MCF 10A (cell line): ENCODE measurements around the gene LIN54. TPM values are rescaled to one million over a fixed set of nuclear protein-coding genes. Genes with fewer than 3 reads are reported as not detected.
"Not testable (repeated sequence)": the region's sequence is repeated elsewhere in the genome, so short reads cannot be mapped to it uniquely, and the experiment has no call there.

ENCODE experiments used
- BruUV-seq: library from RNA; stranded (reverse); fragments of 400-500 nt; replicated peaks from 2 replicates; lab custom pipeline; 2021; lab: Mats Ljungman, UMichigan
- CTCF ChIA-PET: fragments of 300-600 bp; sonication (Branson Sonifier 250); formaldehyde crosslinking; extraction: SDS; loops from one replicate; lab custom pipeline; 2021; ENCODE audit warnings: antibody characterized with exemption, inconsistent platforms; lab: Yijun Ruan, JAX
- POLR2A ChIA-PET: fragments of 300-600, 350-650 bp; sonication (Branson Sonifier 250); formaldehyde crosslinking; extraction: SDS; loops from one replicate; lab custom pipeline; 2020; ENCODE audit warnings: antibody characterized with exemption, inconsistent platforms; lab: Yijun Ruan, JAX
- DNase-seq: peaks from one replicate; pipeline ENCODE4 v3.0.0-alpha.2; 2018; ENCODE audit not compliant: unreplicated experiment
- H3K27ac Mint-ChIP-seq: one replicate; pipeline ENCODE4 v1.8.0; 2022; ENCODE audit warnings: mild to moderate bottlenecking, low read depth, mixed read lengths; ENCODE audit not compliant: unreplicated experiment
- H3K27me3 Mint-ChIP-seq: one replicate; pipeline ENCODE4 v1.8.0; 2022; ENCODE audit warnings: mixed read lengths; ENCODE audit not compliant: insufficient read depth, unreplicated experiment
- H3K36me3 Mint-ChIP-seq: one replicate; pipeline ENCODE4 v1.8.0; 2022; ENCODE audit warnings: mild to moderate bottlenecking, moderate library complexity, mixed read lengths; ENCODE audit not compliant: insufficient read depth, unreplicated experiment
- H3K4me1 Mint-ChIP-seq: one replicate; pipeline ENCODE4 v1.8.0; 2022; ENCODE audit warnings: mixed read lengths; ENCODE audit not compliant: insufficient read depth, unreplicated experiment
- H3K4me3 Mint-ChIP-seq: one replicate; pipeline ENCODE4 v1.8.0; 2022; ENCODE audit warnings: mild to moderate bottlenecking, moderate library complexity, mixed read lengths; ENCODE audit not compliant: unreplicated experiment
- H3K9me3 Mint-ChIP-seq: one replicate; pipeline ENCODE4 v1.8.0; 2022; ENCODE audit warnings: mixed read lengths; ENCODE audit not compliant: unreplicated experiment
- intact Hi-C: fragments of 100-400 bp; cut with micrococcal nuclease; formaldehyde crosslinking; loops from 2 replicates; pipeline ENCODE4 v1.14.1; 2022
- total RNA-seq: library from RNA; stranded (reverse); gene quantifications from 2 replicates; pipeline ENCODE4 v1.2.3, GENCODE V29; 2022
- TF ChIP-seq, protein P1 (sequence below): fragments of 200-600 bp; IDR thresholded peaks from one replicate; pipeline ENCODE4 v1.8.0; 2022; ENCODE audit warnings: antibody characterized with exemption, mild to moderate bottlenecking; ENCODE audit not compliant: unreplicated experiment

The LIN54 gene
- total RNA-seq, 1 experiment from 2014 or later, result 16.0 TPM

DNA sequence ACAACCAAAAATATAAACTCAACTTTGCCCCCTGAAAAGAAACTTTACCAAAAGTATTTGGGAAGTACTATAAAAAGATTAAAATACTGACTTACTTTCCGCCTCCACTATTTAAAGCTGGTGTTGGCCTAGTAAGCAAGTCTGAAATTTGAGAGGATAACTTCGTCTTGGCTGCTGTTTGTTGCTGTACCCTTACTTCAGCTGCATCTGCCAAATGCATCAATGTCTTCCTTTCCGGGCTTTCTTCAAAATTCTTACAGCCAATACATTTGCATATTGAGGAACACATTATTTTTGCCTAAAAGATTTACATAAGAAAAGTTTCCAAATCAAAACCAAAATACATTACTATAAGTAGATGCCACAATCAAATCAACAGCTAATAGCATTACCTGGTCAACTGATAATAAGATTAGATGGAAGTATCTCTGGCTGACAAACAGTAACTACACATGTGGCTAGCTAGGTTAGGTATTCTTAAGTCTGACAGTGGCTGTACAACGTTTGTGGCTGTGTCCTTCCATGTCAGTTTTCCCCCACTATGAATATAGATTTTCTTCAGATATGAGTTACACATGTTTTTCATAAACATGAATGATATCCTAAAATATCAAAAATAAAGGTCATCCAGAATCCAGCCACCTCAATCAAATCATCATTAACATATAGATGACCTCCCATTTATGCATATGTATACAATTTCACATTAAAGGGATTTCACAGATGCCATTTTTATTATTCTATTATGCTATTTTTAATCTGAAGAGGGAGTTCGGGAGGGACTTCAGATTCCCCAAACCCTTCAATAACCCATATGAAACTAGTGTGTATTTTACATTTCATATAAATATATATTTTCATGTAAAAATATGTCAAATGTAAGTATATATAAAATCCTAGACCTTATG is 79.5 kb downstream of the LIN54 start:
- no peaks in the 10 kb centered on the region for H3K9me3 Mint-ChIP-seq
- no TSS peak for BruUV-seq
- no peaks in the 10 kb centered on the region for H3K27me3 Mint-ChIP-seq
- ChIA-PET CTCF (no interaction called here), POLR2A (interaction anchor here (0.7 kb wide), 1 partner anchor 71 kb away, joined by 3 read pairs; no protein-coding TSS in a partner anchor)
- no peak overlapping the region for H3K27ac Mint-ChIP-seq
- intact Hi-C loops, result no loop called here
- TF ChIP-seq, protein P1, sequence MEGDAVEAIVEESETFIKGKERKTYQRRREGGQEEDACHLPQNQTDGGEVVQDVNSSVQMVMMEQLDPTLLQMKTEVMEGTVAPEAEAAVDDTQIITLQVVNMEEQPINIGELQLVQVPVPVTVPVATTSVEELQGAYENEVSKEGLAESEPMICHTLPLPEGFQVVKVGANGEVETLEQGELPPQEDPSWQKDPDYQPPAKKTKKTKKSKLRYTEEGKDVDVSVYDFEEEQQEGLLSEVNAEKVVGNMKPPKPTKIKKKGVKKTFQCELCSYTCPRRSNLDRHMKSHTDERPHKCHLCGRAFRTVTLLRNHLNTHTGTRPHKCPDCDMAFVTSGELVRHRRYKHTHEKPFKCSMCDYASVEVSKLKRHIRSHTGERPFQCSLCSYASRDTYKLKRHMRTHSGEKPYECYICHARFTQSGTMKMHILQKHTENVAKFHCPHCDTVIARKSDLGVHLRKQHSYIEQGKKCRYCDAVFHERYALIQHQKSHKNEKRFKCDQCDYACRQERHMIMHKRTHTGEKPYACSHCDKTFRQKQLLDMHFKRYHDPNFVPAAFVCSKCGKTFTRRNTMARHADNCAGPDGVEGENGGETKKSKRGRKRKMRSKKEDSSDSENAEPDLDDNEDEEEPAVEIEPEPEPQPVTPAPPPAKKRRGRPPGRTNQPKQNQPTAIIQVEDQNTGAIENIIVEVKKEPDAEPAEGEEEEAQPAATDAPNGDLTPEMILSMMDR, result no peak
- no peak overlapping the region for H3K4me3 Mint-ChIP-seq
- no peak for DNase-seq
- H3K4me1 Mint-ChIP-seq, result no peaks in the 10 kb centered on the region
- H3K36me3 Mint-ChIP-seq, result peaks cover 42% of the 10 kb centered on the region

DNA sequence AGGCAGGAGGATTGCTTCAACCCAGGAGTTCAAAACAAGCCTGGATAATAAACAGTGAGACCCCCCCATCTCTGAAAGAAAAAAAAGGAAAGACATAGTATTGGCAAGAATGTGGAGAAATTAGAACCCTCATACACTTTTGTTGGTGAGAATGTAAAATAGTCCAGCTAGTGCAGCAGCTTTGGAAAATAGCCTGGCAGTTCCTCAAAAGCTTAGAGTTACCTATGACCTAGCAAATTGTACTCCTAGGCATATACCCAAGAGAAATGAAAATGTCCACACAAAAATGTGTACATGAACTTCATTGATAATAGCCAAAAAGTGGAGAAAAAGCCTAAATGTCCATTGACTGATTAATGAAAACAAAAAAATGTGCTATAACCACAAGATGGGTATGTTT is 88.8 kb downstream of the LIN54 start:
- no peak for DNase-seq
- CTCF ChIA-PET, result no interaction called here

DNA sequence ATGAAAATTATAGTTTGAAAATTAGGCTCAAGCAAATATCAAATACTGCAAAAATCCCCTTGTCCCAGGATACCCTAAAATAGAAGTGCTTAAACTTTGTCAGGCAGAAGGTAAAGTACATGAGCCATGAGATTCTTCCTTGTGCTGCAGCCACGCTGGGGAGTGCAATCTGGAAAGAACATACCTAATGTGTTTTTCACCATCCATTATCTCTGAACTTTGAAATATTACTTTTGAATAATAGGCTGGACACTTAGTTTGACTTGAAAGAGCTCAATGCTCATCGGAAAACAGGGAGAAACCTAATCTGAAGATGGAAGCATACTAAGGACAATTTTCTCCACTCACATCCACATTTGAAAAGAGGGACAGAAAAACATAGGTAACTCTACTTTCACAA is 91.2 kb downstream of the LIN54 start:
- TF ChIP-seq, protein P1, result no peak
- CTCF ChIA-PET, result no interaction called here
- H3K27me3 Mint-ChIP-seq, result no peaks in the 10 kb centered on the region
- H3K4me3 Mint-ChIP-seq, result no peak overlapping the region
- H3K4me1 Mint-ChIP-seq, result no peaks in the 10 kb centered on the region
- no TSS peak for BruUV-seq
- no peak overlapping the region for H3K27ac Mint-ChIP-seq
- H3K9me3 Mint-ChIP-seq, result no peaks in the 10 kb centered on the region
- H3K36me3 Mint-ChIP-seq, result peaks cover 13% of the 10 kb centered on the region
- intact Hi-C loops, result no loop called here
- DNase-seq, result no peak
- POLR2A ChIA-PET, result no interaction called here

More for the DNA sequence above, 88.8 kb downstream of the LIN54 start:
- H3K36me3 Mint-ChIP-seq, result peaks cover 11% of the 10 kb centered on the region
- POLR2A ChIA-PET, result interaction anchor here (0.5 to 1.2 kb wide), 2 partner anchors 9 to 694 kb away, joined by 4 read pairs; no protein-coding TSS in a partner anchor
- intact Hi-C loops, result no loop called here
- no peak overlapping the region for H3K4me3 Mint-ChIP-seq
- H3K27me3 Mint-ChIP-seq, result no peaks in the 10 kb centered on the region
- no peaks in the 10 kb centered on the region for H3K4me1 Mint-ChIP-seq
- TF ChIP-seq, protein P1, result no peak
- no peak overlapping the region for H3K27ac Mint-ChIP-seq
- no peaks in the 10 kb centered on the region for H3K9me3 Mint-ChIP-seq
- BruUV-seq, result no TSS peak

DNA sequence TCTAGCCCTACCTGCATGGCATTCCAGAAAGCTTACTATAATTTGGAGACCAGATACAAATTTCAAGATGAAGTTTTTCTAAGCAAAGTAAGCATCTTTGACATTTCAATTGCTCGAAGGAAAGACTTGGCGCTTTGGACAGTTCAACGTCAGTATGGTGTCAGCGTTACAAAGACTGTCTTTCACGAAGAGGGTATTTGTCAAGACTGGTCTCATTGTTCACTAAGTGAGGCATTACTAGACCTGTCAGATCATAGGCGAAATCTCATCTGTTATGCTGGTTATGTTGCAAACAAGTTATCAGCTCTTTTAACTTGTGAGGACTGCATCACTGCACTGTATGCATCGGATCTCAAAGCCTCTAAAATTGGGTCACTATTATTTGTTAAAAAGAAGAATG is 92.5 kb downstream of the LIN54 start:
- intact Hi-C loops, result no loop called here
- Mint-ChIP-seq H3K4me3 (no peak overlapping the region), H3K27ac (no peak overlapping the region), H3K27me3 (no peaks in the 10 kb centered on the region), H3K36me3 (peaks cover 13% of the 10 kb centered on the region), H3K4me1 (no peaks in the 10 kb centered on the region), H3K9me3 (no peaks in the 10 kb centered on the region)
- CTCF ChIA-PET, result no interaction called here
- TF ChIP-seq, protein P1, result no peak
- BruUV-seq, result no TSS peak
- POLR2A ChIA-PET, result interaction anchor here (1.1 to 1.6 kb wide), 2 partner anchors 18 to 19 kb away, joined by 3 to 4 read pairs; partner anchors contain the start of gene THAP9
- DNase-seq, result no peak

DNA sequence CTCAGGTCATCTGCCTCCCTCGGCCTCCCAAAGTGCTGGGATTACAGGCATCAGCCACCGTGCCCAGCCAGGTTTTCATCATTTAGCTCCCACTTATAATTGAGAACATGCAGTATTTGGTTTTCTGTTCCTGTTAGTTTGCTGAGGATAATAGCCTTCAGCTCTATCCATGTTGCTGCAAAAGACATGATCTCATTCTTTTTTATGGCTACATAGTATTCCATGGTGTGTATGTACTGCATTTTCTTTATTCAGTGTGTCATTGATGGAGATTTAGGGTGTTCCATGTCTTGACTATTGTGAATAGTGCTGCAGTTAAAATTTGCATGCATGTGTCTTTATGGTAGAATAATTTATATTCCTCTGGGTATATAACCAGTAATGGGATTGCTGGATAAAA is 96.7 kb downstream of the LIN54 start:
- CTCF ChIA-PET, H3K9me3 Mint-ChIP-seq, H3K4me3 Mint-ChIP-seq, BruUV-seq, H3K27me3 Mint-ChIP-seq, DNase-seq, intact Hi-C loops, H3K27ac Mint-ChIP-seq, H3K4me1 Mint-ChIP-seq: not testable (repeated sequence)
- POLR2A ChIA-PET, result interaction anchor here (3.3 kb wide), 1 partner anchor 13 kb away, joined by 14 read pairs; the partner anchor contains the start of gene THAP9
- H3K36me3 Mint-ChIP-seq, result peaks cover 20% of the 10 kb centered on the region
